ENCODE data around the gene TCTN1.

TCTN1 gene

GRCh38 chr12:110668480-110669192 is 54.7 kb downstream of the TCTN1 start:
- H3K27me3 Mint-ChIP-seq (ENCODE audit: low read depth), result no peaks in the 10 kb centered on the region
- no peak for DNase-seq (ENCODE audit: low spot score)
- no peak overlapping the region for H3K4me3 Mint-ChIP-seq
- H3K4me1 Mint-ChIP-seq (ENCODE audit: low read depth), result peaks cover 25% of the 10 kb centered on the region
- H3K36me3 Mint-ChIP-seq (ENCODE audit: low read depth), result peaks cover 46% of the 10 kb centered on the region
- peaks cover 22% of the 10 kb centered on the region for H3K9me3 Mint-ChIP-seq
- peak overlapping the region; percentile 54 for H3K27ac Mint-ChIP-seq

- Mint-ChIP-seq H3K4me3 (no peak overlapping the region), H3K36me3 (ENCODE audit: low read depth) (peaks cover 45% of the 10 kb centered on the region), H3K27me3 (ENCODE audit: low read depth) (no peaks in the 10 kb centered on the region), H3K27ac (peak overlapping the region; percentile 54), H3K4me1 (ENCODE audit: low read depth) (peaks cover 30% of the 10 kb centered on the region), H3K9me3 (peaks cover 19% of the 10 kb centered on the region)
- DNase-seq (ENCODE audit: low spot score), result no peak
Measured at GRCh38 chr12:110669193-110669502, 55.2 kb downstream of the TCTN1 start.

GRCh38 chr12:110670161-110670701 is 56.3 kb downstream of the TCTN1 start:
- Mint-ChIP-seq H3K9me3 (peaks cover 12% of the 10 kb centered on the region), H3K27ac (peak overlapping the region; percentile 75), H3K4me1 (ENCODE audit: low read depth) (peaks cover 36% of the 10 kb centered on the region), H3K4me3 (peak overlapping the region; percentile 53), H3K36me3 (ENCODE audit: low read depth) (peaks cover 43% of the 10 kb centered on the region), H3K27me3 (ENCODE audit: low read depth) (no peaks in the 10 kb centered on the region)
- peak; percentile 70 for DNase-seq (ENCODE audit: low spot score)

GRCh38 chr12:110676171-110676570 is 62.2 kb downstream of the TCTN1 start:
- Mint-ChIP-seq H3K4me3 (no peak overlapping the region), H3K4me1 (ENCODE audit: low read depth) (peaks cover 31% of the 10 kb centered on the region), H3K9me3 (peaks cover 4% of the 10 kb centered on the region), H3K27ac (no peak overlapping the region), H3K36me3 (ENCODE audit: low read depth) (peaks cover 27% of the 10 kb centered on the region), H3K27me3 (ENCODE audit: low read depth) (no peaks in the 10 kb centered on the region)
- no peak for DNase-seq (ENCODE audit: low spot score)

GRCh38 chr12:110677206-110677911 is 63.4 kb downstream of the TCTN1 start:
- Mint-ChIP-seq H3K27me3 (ENCODE audit: low read depth) (no peaks in the 10 kb centered on the region), H3K4me1 (ENCODE audit: low read depth) (peaks cover 31% of the 10 kb centered on the region), H3K4me3 (peak overlapping the region; percentile 48)

GRCh38 chr12:110677982-110678381 is 64.1 kb downstream of the TCTN1 start:
- Mint-ChIP-seq H3K27ac (no peak overlapping the region), H3K4me3 (peak overlapping the region; percentile 48), H3K4me1 (ENCODE audit: low read depth) (peaks cover 27% of the 10 kb centered on the region), H3K9me3 (peaks cover 4% of the 10 kb centered on the region), H3K27me3 (ENCODE audit: low read depth) (no peaks in the 10 kb centered on the region), H3K36me3 (ENCODE audit: low read depth) (peaks cover 24% of the 10 kb centered on the region)
- no peak for DNase-seq (ENCODE audit: low spot score)

More at GRCh38 chr12:110677206-110677911, 63.4 kb downstream of the TCTN1 start:
- peaks cover 4% of the 10 kb centered on the region for H3K9me3 Mint-ChIP-seq
- peaks cover 24% of the 10 kb centered on the region for H3K36me3 Mint-ChIP-seq (ENCODE audit: low read depth)
- peak overlapping the region; percentile 74 for H3K27ac Mint-ChIP-seq
- DNase-seq (ENCODE audit: low spot score), result no peak

- H3K4me1 Mint-ChIP-seq (ENCODE audit: low read depth), result peaks cover 21% of the 10 kb centered on the region
- peaks cover 22% of the 10 kb centered on the region for H3K36me3 Mint-ChIP-seq (ENCODE audit: low read depth)
- no peaks in the 10 kb centered on the region for H3K27me3 Mint-ChIP-seq (ENCODE audit: low read depth)
- no peak overlapping the region for H3K4me3 Mint-ChIP-seq
- H3K9me3 Mint-ChIP-seq, result peaks cover 4% of the 10 kb centered on the region
- no peak for DNase-seq (ENCODE audit: low spot score)
- no peak overlapping the region for H3K27ac Mint-ChIP-seq
Measured at GRCh38 chr12:110679201-110679600, 65.3 kb downstream of the TCTN1 start.

GRCh38 chr12:110680032-110680431 is 66.1 kb downstream of the TCTN1 start:
- Mint-ChIP-seq H3K36me3 (ENCODE audit: low read depth) (peaks cover 24% of the 10 kb centered on the region), H3K9me3 (no peaks in the 10 kb centered on the region), H3K27ac (no peak overlapping the region), H3K4me1 (ENCODE audit: low read depth) (peaks cover 19% of the 10 kb centered on the region), H3K4me3 (no peak overlapping the region), H3K27me3 (ENCODE audit: low read depth) (no peaks in the 10 kb centered on the region)
- DNase-seq (ENCODE audit: low spot score), result no peak

GRCh38 chr12:110683888-110684287 is 70.0 kb downstream of the TCTN1 start:
- DNase-seq (ENCODE audit: low spot score), result no peak
- H3K27me3 Mint-ChIP-seq (ENCODE audit: low read depth), result peaks cover 4% of the 10 kb centered on the region
- H3K4me1 Mint-ChIP-seq (ENCODE audit: low read depth), result peaks cover 18% of the 10 kb centered on the region
- H3K36me3 Mint-ChIP-seq (ENCODE audit: low read depth), result peaks cover 24% of the 10 kb centered on the region
- no peak overlapping the region for H3K4me3 Mint-ChIP-seq
- H3K27ac Mint-ChIP-seq, result no peak overlapping the region
- H3K9me3 Mint-ChIP-seq, result no peaks in the 10 kb centered on the region

GRCh38 chr12:110684312-110684836 is 70.4 kb downstream of the TCTN1 start:
- H3K9me3 Mint-ChIP-seq, result no peaks in the 10 kb centered on the region
- no peak overlapping the region for H3K4me3 Mint-ChIP-seq
- peaks cover 24% of the 10 kb centered on the region for H3K36me3 Mint-ChIP-seq (ENCODE audit: low read depth)
- H3K4me1 Mint-ChIP-seq (ENCODE audit: low read depth), result peaks cover 18% of the 10 kb centered on the region
- peaks cover 4% of the 10 kb centered on the region for H3K27me3 Mint-ChIP-seq (ENCODE audit: low read depth)
- no peak overlapping the region for H3K27ac Mint-ChIP-seq
- no peak for DNase-seq (ENCODE audit: low spot score)

- H3K4me3 Mint-ChIP-seq, result peak overlapping the region; percentile 82
- DNase-seq (ENCODE audit: low spot score), result no peak
- no peak overlapping the region for H3K27ac Mint-ChIP-seq
- peaks cover 4% of the 10 kb centered on the region for H3K27me3 Mint-ChIP-seq (ENCODE audit: low read depth)
- H3K9me3 Mint-ChIP-seq, result no peaks in the 10 kb centered on the region
- H3K36me3 Mint-ChIP-seq (ENCODE audit: low read depth), result peaks cover 24% of the 10 kb centered on the region
- H3K4me1 Mint-ChIP-seq (ENCODE audit: low read depth), result peaks cover 31% of the 10 kb centered on the region
Measured at GRCh38 chr12:110686294-110686903, 72.5 kb downstream of the TCTN1 start.

- Mint-ChIP-seq H3K36me3 (ENCODE audit: low read depth) (peaks cover 22% of the 10 kb centered on the region), H3K9me3 (no peaks in the 10 kb centered on the region), H3K4me1 (ENCODE audit: low read depth) (peaks cover 32% of the 10 kb centered on the region), H3K27ac (no peak overlapping the region), H3K27me3 (ENCODE audit: low read depth) (peaks cover 4% of the 10 kb centered on the region), H3K4me3 (peak overlapping the region; percentile 82)
- DNase-seq (ENCODE audit: low spot score), result peak; percentile 11
Measured at GRCh38 chr12:110687396-110688169, 73.7 kb downstream of the TCTN1 start.

GRCh38 chr12:110688446-110689280 is 74.7 kb downstream of the TCTN1 start, which contains the start of gene HVCN1:
HVCN1 (minus strand) TSS chr12:110689115; CDS start chr12:110683245, 5,870 bp downstream.
- no peaks in the 10 kb centered on the region for H3K9me3 Mint-ChIP-seq
- peak within 1 kb of the TSS; percentile 93 for H3K4me3 Mint-ChIP-seq
- peaks cover 21% of the 10 kb centered on the region for H3K36me3 Mint-ChIP-seq (ENCODE audit: low read depth)
- H3K27me3 Mint-ChIP-seq (ENCODE audit: low read depth), result peaks cover 4% of the 10 kb centered on the region
- peak; percentile 29 for DNase-seq (ENCODE audit: low spot score)
- H3K4me1 Mint-ChIP-seq (ENCODE audit: low read depth), result peaks cover 35% of the 10 kb centered on the region
- peak within 1 kb of the TSS; percentile 85 for H3K27ac Mint-ChIP-seq
